Effector memory CD4-positive, alpha-beta T cell (primary cell): Measurements from ENCODE around the gene SORCS2.

Source experiments
- DNase-seq, 3 donors: peaks; one replicate each; pipeline ENCODE4 v3.0.0-alpha.2; 2020
- H3K27ac ChIP-seq: 2 replicates; pipeline ENCODE4 v1.7.0; 2013; ENCODE audit warnings: mild to moderate bottlenecking, low read length, moderate library complexity; ENCODE audit not compliant: insufficient read depth, poor library complexity, severe bottlenecking
- H3K27me3 ChIP-seq: replicated peaks from 2 replicates; pipeline ENCODE4 v1.7.0; 2013; ENCODE audit warnings: mild to moderate bottlenecking, low read length; ENCODE audit not compliant: insufficient read depth, control insufficient read depth, poor library complexity, severe bottlenecking
- H3K36me3 ChIP-seq: 2 replicates; pipeline ENCODE4 v1.7.0; 2013; ENCODE audit warnings: mild to moderate bottlenecking, low read length, moderate library complexity; ENCODE audit not compliant: control insufficient read depth, insufficient read depth
- H3K4me1 ChIP-seq: 2 replicates; pipeline ENCODE4 v1.7.0; 2013; ENCODE audit warnings: low read length, mild to moderate bottlenecking; ENCODE audit not compliant: control insufficient read depth, insufficient read depth, poor library complexity, severe bottlenecking
- H3K4me3 ChIP-seq: 2 replicates; pipeline ENCODE4 v1.7.0; 2013; ENCODE audit warnings: low read length, low read depth, mild to moderate bottlenecking; ENCODE audit not compliant: insufficient read depth, poor library complexity, severe bottlenecking
- H3K9me3 ChIP-seq: 2 replicates; pipeline ENCODE4 v1.7.0; 2013; ENCODE audit warnings: mild to moderate bottlenecking, low read length, moderate library complexity; ENCODE audit not compliant: control insufficient read depth

The SORCS2 gene

GRCh38 chr4:7607156-7607910 is 415.0 kb downstream of the SORCS2 start:
- H3K4me1 ChIP-seq = no peaks in the 10 kb centered on the region
- DNase-seq = no peak
- H3K27me3 ChIP-seq = no peaks in the 10 kb centered on the region
- H3K27ac ChIP-seq = no peak overlapping the region
- no peak overlapping the region for H3K4me3 ChIP-seq
- no peaks in the 10 kb centered on the region for H3K36me3 ChIP-seq
- H3K9me3 ChIP-seq = no peaks in the 10 kb centered on the region

- no peaks in the 10 kb centered on the region for H3K36me3 ChIP-seq
- no peaks in the 10 kb centered on the region for H3K4me1 ChIP-seq
- H3K27ac ChIP-seq = no peak overlapping the region
- H3K9me3 ChIP-seq = no peaks in the 10 kb centered on the region
- DNase-seq = no peak
- no peak overlapping the region for H3K4me3 ChIP-seq
- no peaks in the 10 kb centered on the region for H3K27me3 ChIP-seq
Observed at GRCh38 chr4:7608046-7608445, 415.7 kb downstream of the SORCS2 start.

DNA sequence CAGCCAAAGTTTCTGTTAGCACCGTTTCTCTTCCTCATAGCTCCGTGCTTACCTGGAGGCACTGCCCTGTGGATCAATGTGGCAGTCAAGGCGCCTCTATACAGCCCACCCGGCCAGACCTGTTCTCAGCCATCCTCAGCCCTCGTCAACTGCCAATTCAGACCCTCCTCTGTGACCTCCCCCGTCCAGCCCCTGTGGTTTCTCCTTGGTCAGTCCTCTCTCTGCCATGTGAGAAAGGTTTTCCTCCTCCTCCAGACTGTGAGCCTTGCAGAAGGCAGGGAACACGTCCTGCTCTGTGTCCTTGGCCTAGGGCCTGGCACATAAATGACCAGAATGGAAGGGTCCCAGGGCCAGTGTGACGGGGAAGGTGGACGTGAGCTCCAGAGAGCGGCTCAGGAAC is 417.0 kb downstream of the SORCS2 start:
- Histone ChIP-seq H3K36me3 (no peaks in the 10 kb centered on the region), H3K9me3 (no peaks in the 10 kb centered on the region), H3K4me3 (no peak overlapping the region), H3K27ac (no peak overlapping the region), H3K4me1 (no peaks in the 10 kb centered on the region), H3K27me3 (no peaks in the 10 kb centered on the region)
- DNase-seq = no peak

DNA sequence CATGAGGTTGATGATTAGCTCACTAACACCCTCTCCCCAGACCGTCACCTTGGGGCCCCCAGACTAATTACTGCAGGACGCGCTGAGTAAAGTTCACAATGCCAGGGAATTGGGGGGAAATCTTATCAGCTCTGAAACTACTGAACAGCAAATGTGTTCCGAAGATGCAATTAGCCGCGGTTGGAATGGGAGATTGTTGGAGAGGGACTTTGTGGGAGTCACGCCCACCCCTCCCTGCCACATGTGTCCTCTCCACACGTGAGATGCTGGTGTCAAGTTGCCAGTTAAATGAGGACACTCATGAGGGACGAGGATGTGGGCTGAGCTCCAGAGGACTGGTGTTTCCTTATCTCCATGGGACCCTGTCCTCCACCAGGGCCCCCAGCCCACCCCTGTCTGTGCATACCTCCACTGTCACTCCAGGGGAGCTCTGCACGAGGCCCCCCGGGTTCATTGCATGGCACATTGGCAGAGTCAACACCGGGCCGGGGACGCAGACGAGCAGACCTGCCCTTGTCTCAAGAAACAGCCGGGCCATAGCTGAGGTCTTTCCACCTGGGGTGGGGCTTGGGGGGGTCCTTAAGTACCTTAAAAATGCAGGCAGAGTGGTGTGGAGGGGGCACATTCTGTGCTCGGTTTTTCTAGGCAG is 417.8 kb downstream of the SORCS2 start:
- Histone ChIP-seq H3K4me3 (no peak overlapping the region), H3K27me3 (no peaks in the 10 kb centered on the region), H3K27ac (no peak overlapping the region), H3K9me3 (no peaks in the 10 kb centered on the region), H3K36me3 (no peaks in the 10 kb centered on the region), H3K4me1 (no peaks in the 10 kb centered on the region)
- DNase-seq = no peak

- no peaks in the 10 kb centered on the region for H3K27me3 ChIP-seq
- H3K4me3 ChIP-seq = no peak overlapping the region
- no peaks in the 10 kb centered on the region for H3K9me3 ChIP-seq
- DNase-seq = no peak
- H3K27ac ChIP-seq = no peak overlapping the region
- H3K4me1 ChIP-seq = no peaks in the 10 kb centered on the region
- H3K36me3 ChIP-seq = no peaks in the 10 kb centered on the region
Observed at GRCh38 chr4:7610841-7611240, 418.5 kb downstream of the SORCS2 start.

GRCh38 chr4:7612311-7612897 is 420.1 kb downstream of the SORCS2 start:
- Histone ChIP-seq H3K27me3 (no peaks in the 10 kb centered on the region), H3K9me3 (no peaks in the 10 kb centered on the region), H3K27ac (no peak overlapping the region), H3K4me3 (no peak overlapping the region), H3K4me1 (no peaks in the 10 kb centered on the region), H3K36me3 (no peaks in the 10 kb centered on the region)
- no peak for DNase-seq

DNA sequence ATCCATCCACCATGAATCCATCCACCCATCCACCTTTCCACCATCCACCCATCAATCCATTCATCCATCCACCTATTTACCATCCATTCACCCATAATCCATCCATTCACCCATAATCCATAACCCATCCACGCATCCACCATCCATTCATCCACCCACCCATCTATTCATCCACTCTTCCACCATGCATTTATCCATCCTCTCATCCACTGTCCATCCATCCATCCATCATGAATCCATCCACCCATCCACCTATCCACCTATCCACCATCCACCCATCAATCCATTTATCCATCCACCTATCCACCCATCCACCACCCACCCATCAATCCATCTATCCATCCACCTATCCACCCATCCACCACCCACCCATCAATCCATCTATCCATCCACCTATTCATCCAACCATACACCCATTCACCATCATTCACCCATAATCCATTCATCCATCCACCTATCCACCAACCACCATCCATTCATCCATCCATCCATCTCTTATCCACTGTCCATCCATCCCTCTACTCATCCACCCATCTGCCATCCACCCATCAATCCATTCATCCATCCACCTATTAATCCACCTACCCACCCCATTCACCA is 422.1 kb downstream of the SORCS2 start:
- DNase-seq = no peak
- no peaks in the 10 kb centered on the region for H3K27me3 ChIP-seq
- no peaks in the 10 kb centered on the region for H3K36me3 ChIP-seq
- no peaks in the 10 kb centered on the region for H3K4me1 ChIP-seq
- no peak overlapping the region for H3K4me3 ChIP-seq
- no peaks in the 10 kb centered on the region for H3K9me3 ChIP-seq
- H3K27ac ChIP-seq = no peak overlapping the region

- no peaks in the 10 kb centered on the region for H3K36me3 ChIP-seq
- DNase-seq = no peak
- H3K4me3 ChIP-seq = no peak overlapping the region
- H3K9me3 ChIP-seq = no peaks in the 10 kb centered on the region
- H3K27me3 ChIP-seq = no peaks in the 10 kb centered on the region
- H3K4me1 ChIP-seq = no peaks in the 10 kb centered on the region
- H3K27ac ChIP-seq = no peak overlapping the region
Observed at GRCh38 chr4:7616193-7616592, 423.9 kb downstream of the SORCS2 start.

DNA sequence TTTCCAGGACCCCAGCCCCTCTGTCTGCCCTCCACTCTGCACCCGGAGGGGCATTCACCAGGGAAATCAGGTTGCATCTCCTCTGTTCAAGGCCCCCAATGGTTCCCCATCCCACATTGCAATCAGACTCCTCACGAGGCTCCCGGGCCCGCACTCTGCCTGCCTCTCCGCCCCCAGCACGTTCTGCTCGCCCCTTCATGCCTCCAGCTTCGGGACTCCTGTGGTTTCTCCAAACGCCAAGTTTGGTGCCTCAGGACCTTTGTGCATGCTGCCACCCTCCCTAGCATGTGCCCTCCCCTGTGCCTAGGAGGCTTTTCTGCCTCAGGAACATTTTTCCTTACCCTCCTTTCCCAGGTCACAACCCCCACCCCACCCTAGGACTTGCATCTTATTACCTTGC is 426.0 kb downstream of the SORCS2 start:
- no peak overlapping the region for H3K4me3 ChIP-seq
- no peaks in the 10 kb centered on the region for H3K27me3 ChIP-seq
- no peak overlapping the region for H3K27ac ChIP-seq
- no peaks in the 10 kb centered on the region for H3K4me1 ChIP-seq
- H3K36me3 ChIP-seq = no peaks in the 10 kb centered on the region
- DNase-seq = no peak
- H3K9me3 ChIP-seq = no peaks in the 10 kb centered on the region
